Astrocyte of the spinal cord (primary cell): Measurements from ENCODE around the gene TFDP3.

Source experiments
- DNase-seq: peaks from one replicate; pipeline ENCODE4 v3.0.0; 2011; ENCODE audit warnings: low read depth, low spot score
- H3K4me3 ChIP-seq: 2 replicates; pipeline ENCODE4 v1.5.1; 2011; ENCODE audit warnings: low read depth, mild to moderate bottlenecking, low read length, moderate library complexity
- in situ Hi-C: cut with HindIII; loops from 2 replicates; pipeline ENCODE4 v1.10.0; 2017; ENCODE audit warnings: low sequenced_read_pairs
- TF ChIP-seq, protein P1 (sequence below): IDR thresholded peaks from 2 replicates; pipeline ENCODE4 v1.5.1; 2012; ENCODE audit warnings: low read depth, mild to moderate bottlenecking, low read length, inconsistent platforms

The TFDP3 gene

DNA sequence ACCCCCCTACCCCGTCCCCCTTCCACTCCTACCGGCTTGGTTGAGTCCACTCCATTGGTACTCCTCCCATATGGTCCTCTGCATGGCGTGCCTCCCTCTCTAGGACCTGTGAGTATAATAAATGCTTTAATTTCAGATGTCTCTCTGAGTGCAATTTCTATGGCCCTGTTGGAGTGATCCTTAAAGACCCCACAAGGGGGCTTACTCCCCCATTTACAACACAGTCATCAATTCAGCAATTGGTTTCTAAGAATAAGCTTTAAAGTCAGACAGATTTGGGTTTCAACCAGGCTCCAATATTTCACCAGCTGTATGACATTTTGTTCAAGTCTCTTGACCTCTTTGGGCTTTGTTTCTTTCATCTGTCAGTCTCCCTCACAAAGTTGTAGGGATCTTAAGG lies 38.7 kb downstream of the TFDP3 start:
- H3K4me3 ChIP-seq = no peak overlapping the region
- TF ChIP-seq, protein P1, sequence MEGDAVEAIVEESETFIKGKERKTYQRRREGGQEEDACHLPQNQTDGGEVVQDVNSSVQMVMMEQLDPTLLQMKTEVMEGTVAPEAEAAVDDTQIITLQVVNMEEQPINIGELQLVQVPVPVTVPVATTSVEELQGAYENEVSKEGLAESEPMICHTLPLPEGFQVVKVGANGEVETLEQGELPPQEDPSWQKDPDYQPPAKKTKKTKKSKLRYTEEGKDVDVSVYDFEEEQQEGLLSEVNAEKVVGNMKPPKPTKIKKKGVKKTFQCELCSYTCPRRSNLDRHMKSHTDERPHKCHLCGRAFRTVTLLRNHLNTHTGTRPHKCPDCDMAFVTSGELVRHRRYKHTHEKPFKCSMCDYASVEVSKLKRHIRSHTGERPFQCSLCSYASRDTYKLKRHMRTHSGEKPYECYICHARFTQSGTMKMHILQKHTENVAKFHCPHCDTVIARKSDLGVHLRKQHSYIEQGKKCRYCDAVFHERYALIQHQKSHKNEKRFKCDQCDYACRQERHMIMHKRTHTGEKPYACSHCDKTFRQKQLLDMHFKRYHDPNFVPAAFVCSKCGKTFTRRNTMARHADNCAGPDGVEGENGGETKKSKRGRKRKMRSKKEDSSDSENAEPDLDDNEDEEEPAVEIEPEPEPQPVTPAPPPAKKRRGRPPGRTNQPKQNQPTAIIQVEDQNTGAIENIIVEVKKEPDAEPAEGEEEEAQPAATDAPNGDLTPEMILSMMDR = no peak
- in situ Hi-C loops = no loop called here

DNA sequence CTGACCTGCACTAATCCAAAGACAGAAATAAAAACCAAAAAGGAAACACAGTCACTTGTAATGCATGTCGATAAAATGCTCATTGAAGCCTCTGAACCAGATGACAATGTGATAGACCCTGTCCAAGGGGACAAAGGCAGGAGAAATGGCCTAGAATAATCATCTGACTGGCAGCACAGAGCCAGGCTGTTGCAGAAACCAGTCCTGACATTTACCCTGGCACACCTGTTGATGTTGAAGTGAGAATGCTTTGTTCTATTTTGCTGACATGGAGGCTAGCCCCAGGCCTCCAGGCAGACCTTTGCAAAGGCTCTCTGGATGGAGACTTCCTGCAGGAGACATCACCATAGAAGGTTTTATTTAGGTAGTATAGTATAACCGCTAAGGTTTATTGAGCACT lies 41.0 kb downstream of the TFDP3 start:
- TF ChIP-seq, protein P1 = no peak

More for the DNA sequence above, 38.7 kb downstream of the TFDP3 start:
- no peak for DNase-seq

DNA sequence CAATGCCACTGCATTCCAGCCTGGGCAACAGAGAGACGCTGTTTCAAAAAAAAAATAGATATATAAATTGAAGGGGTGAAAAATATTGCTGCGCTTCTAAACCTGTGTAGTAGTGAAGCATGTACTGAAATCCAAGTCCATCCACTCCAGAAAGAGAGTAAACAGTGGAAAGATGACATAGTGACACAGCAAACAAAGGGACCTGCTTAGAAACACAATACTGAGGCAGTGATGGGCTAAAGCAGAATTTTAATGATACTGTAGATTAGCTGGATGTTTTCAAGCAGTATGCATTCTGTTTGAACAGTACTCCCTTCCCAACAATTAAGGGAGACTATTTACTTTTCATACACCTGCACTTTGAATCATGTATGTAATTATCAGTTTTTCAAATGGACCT lies 42.5 kb downstream of the TFDP3 start:
- no peak for DNase-seq
- TF ChIP-seq, protein P1 = no peak
- in situ Hi-C loops = no loop called here
- H3K4me3 ChIP-seq = no peak overlapping the region

More for the DNA sequence above, 41.0 kb downstream of the TFDP3 start:
- no peak for DNase-seq
- H3K4me3 ChIP-seq = no peak overlapping the region
- in situ Hi-C loops = no loop called here

DNA sequence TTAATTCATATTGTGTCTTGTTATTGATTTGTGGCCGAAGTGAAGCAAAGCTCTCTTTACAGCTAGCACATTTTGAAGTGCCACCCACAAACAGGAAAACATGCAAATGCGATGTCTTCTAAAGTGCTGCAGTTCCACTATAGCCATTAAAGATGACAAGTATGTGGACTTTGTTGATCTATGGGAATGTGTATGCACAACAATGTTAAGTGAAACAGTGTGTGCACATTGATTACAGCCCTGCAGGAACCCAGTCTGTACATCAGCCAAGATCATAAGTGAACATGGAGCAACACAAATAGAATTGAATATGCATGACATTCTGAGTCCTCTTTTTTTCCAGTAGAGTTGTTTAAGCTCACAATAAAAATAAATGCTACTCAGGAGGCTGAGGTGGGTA lies 43.0 kb downstream of the TFDP3 start:
- TF ChIP-seq, protein P1 = no peak
- DNase-seq = no peak
- in situ Hi-C loops = no loop called here
- no peak overlapping the region for H3K4me3 ChIP-seq

DNA sequence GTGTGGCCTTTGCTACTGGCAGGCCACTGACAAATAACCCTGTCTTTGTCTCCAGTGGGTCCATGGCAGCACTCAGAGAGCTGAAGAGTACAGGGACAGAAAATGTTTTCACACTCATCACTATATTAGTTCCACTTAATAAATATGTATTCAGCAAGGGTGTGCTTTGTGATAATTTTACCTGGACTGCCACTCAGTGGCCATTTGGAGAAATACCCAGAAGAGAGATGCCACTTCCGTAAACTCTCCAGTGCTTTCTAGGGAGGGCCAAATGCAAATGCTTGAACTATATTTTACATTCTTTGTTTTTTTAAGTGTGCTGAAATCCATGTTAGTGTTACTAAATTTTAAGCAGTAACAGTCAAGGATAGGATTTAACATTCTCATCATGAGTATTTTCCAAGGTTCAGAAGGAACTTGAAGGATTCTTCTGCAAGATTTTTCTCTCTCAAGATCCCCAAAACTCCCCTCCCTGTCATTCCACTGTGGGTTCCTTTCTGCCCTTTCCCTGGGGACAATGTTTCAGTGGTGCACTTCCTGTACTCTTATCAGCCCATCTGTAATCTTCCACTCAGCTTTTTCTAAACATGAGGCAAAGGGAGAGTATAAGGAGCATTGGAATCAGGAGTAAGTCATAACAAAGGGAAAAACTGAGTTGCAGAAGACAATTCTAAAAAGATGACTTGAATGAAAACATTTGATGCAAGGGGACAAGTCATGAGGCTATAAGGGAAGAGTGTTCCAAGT lies 46.0 kb downstream of the TFDP3 start:
- H3K4me3 ChIP-seq = no peak overlapping the region
- DNase-seq = peak; percentile 20
- in situ Hi-C loops = no loop called here
- TF ChIP-seq, protein P1 = peak; percentile 32
